Hepatocyte (in vitro differentiated cells): Measurements from ENCODE around the gene MPST. TPM values are rescaled to one million over a fixed set of nuclear protein-coding genes. Genes with fewer than 3 reads are reported as not detected.
A peak's percentile ranks its signal among the peaks of the same experiment; 100 is the strongest.

Experiments
- DNase-seq: peaks from one replicate; pipeline ENCODE4 v3.0.0-alpha.2; 2016; ENCODE audit warnings: low spot score
- H2AFZ ChIP-seq: fragments of 200-600 bp; sonication (generic); 2 replicates; pipeline ENCODE4 v1.6.0; 2016; ENCODE audit warnings: antibody characterized with exemption, mild to moderate bottlenecking
- H3K27ac ChIP-seq: fragments of 200-600 bp; sonication (generic); 2 replicates; pipeline ENCODE4 v1.5.1; 2016; ENCODE audit warnings: mild to moderate bottlenecking
- H3K27me3 ChIP-seq: fragments of 200-600 bp; sonication (generic); 2 replicates; pipeline ENCODE4 v1.6.1; 2016
- H3K36me3 ChIP-seq: fragments of 200-600 bp; sonication (generic); replicated peaks from 2 replicates; pipeline ENCODE4 v1.5.1; 2016; ENCODE audit warnings: low read depth; ENCODE audit not compliant: insufficient read depth
- H3K4me1 ChIP-seq: fragments of 200-600 bp; sonication (generic); 2 replicates; pipeline ENCODE4 v1.5.1; 2016; ENCODE audit warnings: mild to moderate bottlenecking, moderate library complexity; ENCODE audit not compliant: insufficient read depth
- H3K4me2 ChIP-seq: fragments of 200-600 bp; sonication (generic); 2 replicates; pipeline ENCODE4 v1.6.0; 2016
- H3K4me3 ChIP-seq: fragments of 200-600 bp; sonication (generic); 2 replicates; pipeline ENCODE4 v1.5.1; 2016; ENCODE audit warnings: mild to moderate bottlenecking
- H3K79me2 ChIP-seq: fragments of 200-600 bp; sonication (generic); 2 replicates; pipeline ENCODE4 v1.6.0; 2017; ENCODE audit warnings: mild to moderate bottlenecking
- H3K9me2 ChIP-seq: fragments of 200-600 bp; sonication (generic); replicated peaks from 2 replicates; pipeline ENCODE4 v1.6.0; 2017; ENCODE audit warnings: mild to moderate bottlenecking; ENCODE audit not compliant: insufficient read depth
- H3K9me3 ChIP-seq: fragments of 200-600 bp; sonication (generic); 2 replicates; pipeline ENCODE4 v1.5.1; 2016; ENCODE audit warnings: low read depth, mild to moderate bottlenecking
- H4K20me1 ChIP-seq: fragments of 200-600 bp; sonication (generic); 2 replicates; pipeline ENCODE4 v1.6.0; 2016; ENCODE audit warnings: mild to moderate bottlenecking; ENCODE audit not compliant: insufficient read depth, poor library complexity, severe bottlenecking
- CTCF ChIP-seq: fragments of 200-600 bp; sonication (generic); IDR thresholded peaks from 2 replicates; pipeline ENCODE4 v1.5.1; 2016; ENCODE audit warnings: antibody characterized with exemption, mild to moderate bottlenecking; ENCODE audit not compliant: poor library complexity
- EZH2 ChIP-seq: fragments of 200-600 bp; sonication (generic); IDR thresholded peaks from 2 replicates; pipeline ENCODE4 v1.6.1; 2016; ENCODE audit warnings: antibody characterized with exemption, mild to moderate bottlenecking, borderline replicate concordance
- EZH2phosphoT487 ChIP-seq: fragments of 200-600 bp; sonication (generic); IDR thresholded peaks from one replicate; pipeline ENCODE4 v1.6.1; 2018; ENCODE audit warnings: antibody characterized with exemption, mild to moderate bottlenecking, low read depth, moderate library complexity; ENCODE audit not compliant: unreplicated experiment, severe bottlenecking
- WGBS: methylation state at CpG from one replicate; pipeline ENCODE4 v1.1.6; 2016; ENCODE audit warnings: low lambda C conversion rate; ENCODE audit errors: missing lambda C conversion rate; 5-methylcytosine and 5-hydroxymethylcytosine counted together
- polyA plus RNA-seq: library from polyadenylated mRNA; unstranded; fragments of >200 nt; fragmentation: Nextera tagmentation; extraction: Ambion mirVana; gene quantifications from 2 replicates; pipeline ENCODE4 v1.2.1, GENCODE V29; 2016
- total RNA-seq: library from RNA; depleted of rRNA; stranded (reverse); fragments of >200 nt; gene quantifications from 2 replicates; pipeline ENCODE4 v1.2.3, GENCODE V29; 2014

MPST gene
- total and polyA plus RNA-seq, 2 experiments from 2014 or later, result 136 to 193 TPM

DNA sequence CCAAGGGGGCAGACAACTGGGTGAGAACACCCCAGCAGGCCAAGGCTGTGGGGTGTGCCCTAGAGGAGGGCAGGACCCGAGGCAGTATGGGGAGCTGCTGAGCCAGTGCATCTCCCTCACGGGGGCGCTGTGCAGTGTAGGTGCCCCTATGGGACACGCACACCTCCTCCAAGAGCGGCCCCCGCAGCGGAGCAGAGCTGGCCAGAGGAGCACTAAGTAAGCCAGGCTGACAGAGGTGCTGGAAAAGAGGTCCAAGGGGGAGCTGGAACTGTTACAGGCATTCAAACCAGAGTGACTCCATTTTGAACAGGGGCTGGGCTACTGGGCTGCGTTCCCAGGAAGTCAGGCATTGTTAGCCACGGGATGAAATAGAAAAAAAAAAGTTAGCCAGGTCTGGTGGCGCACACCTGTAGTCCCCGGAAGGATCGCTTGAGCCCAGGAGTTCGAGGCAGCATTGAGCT is 42.1 kb upstream of the MPST start:
- Histone ChIP-seq H3K27ac (peak overlapping the region; percentile 28), H3K79me2 (no peaks in the 10 kb centered on the region)

GRCh38 chr22:36977947-36978660 is 41.4 kb upstream of the MPST start:
- peak overlapping the region; percentile 81 for H3K4me2 ChIP-seq
- H2AFZ ChIP-seq, result peak overlapping the region; percentile 81
- peak overlapping the region; percentile 28 for H3K27ac ChIP-seq

More for the DNA sequence above, 42.1 kb upstream of the MPST start:
- peak overlapping the region; percentile 47 for H3K4me3 ChIP-seq
- peak overlapping the region; percentile 81 for H3K4me2 ChIP-seq
- peaks cover 3% of the 10 kb centered on the region for H3K4me1 ChIP-seq
- no peaks in the 10 kb centered on the region for H3K27me3 ChIP-seq
- no peaks in the 10 kb centered on the region for H3K36me3 ChIP-seq
- H3K9me3 ChIP-seq, result no peaks in the 10 kb centered on the region
- no peaks in the 10 kb centered on the region for H3K9me2 ChIP-seq
- 36% methylated on average over 13 of the region's 13 CpGs for WGBS
- no peaks in the 10 kb centered on the region for H4K20me1 ChIP-seq
- no peak for TF ChIP-seq EZH2
- TF ChIP-seq CTCF, result peak; percentile 48
- no peak for TF ChIP-seq EZH2phosphoT487
- H2AFZ ChIP-seq, result peak overlapping the region; percentile 81
- peak; percentile 79 for DNase-seq

DNA sequence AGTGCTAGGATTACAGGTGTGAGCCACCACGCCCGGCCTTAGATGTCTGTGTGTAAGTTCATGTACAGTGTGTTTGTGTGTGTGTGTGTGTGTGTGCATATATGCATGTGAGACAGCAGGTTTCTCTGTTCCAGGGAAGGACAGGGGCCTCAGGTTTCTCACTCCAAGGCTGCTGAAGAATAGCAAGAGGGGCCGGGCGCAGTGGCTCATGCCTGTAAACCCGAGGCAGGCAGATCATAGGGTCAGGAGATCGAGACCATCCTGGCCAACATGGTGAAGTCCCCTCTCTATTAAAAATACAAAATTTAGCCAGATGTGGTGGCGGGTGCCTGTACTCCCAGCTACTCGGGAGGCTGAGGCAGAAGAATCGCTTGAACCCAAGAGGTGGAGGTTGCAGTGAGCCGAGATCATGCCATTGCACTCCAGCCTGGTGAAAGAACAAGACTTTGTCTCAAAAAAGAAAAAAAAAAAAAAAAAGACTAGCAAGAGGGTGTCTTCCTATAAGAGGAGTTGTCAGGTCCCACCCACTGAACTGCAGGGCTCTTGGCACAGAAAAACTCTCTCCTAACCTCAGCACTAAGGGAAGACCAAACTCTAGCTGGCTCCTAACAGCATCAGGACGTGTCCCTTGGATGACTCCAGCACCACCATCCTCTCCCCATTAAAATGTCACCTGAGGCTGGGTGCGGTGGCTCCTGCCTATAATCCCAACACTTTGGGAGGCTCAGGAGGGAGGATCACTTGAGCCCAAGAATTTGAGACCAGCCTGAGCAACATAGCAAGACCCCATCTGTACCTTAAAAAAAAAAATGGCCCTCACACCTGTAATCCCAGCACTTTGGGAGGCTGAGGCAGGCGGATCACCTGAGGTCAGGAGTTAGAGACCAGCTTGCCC is 40.3 kb upstream of the MPST start:
- TF ChIP-seq EZH2 (no peak), EZH2phosphoT487 (no peak), CTCF (no peak)
- H4K20me1 ChIP-seq, result no peaks in the 10 kb centered on the region
- no peaks in the 10 kb centered on the region for H3K9me3 ChIP-seq
- H3K27me3 ChIP-seq, result no peaks in the 10 kb centered on the region
- no peak overlapping the region for H3K4me2 ChIP-seq
- 87% methylated on average over 13 of the region's 13 CpGs for WGBS
- no peaks in the 10 kb centered on the region for H3K9me2 ChIP-seq
- no peaks in the 10 kb centered on the region for H3K36me3 ChIP-seq
- no peak overlapping the region for H3K27ac ChIP-seq
- no peak overlapping the region for H3K4me3 ChIP-seq
- no peak for DNase-seq
- no peaks in the 10 kb centered on the region for H3K79me2 ChIP-seq
- H2AFZ ChIP-seq, result no peak overlapping the region
- peaks cover 3% of the 10 kb centered on the region for H3K4me1 ChIP-seq

More at GRCh38 chr22:36977947-36978660, 41.4 kb upstream of the MPST start:
- peaks cover 3% of the 10 kb centered on the region for H3K4me1 ChIP-seq
- no peaks in the 10 kb centered on the region for H3K36me3 ChIP-seq
- no peaks in the 10 kb centered on the region for H3K79me2 ChIP-seq
- H3K27me3 ChIP-seq, result no peaks in the 10 kb centered on the region
- no peak for TF ChIP-seq EZH2phosphoT487
- peak; percentile 93 for TF ChIP-seq CTCF
- no peaks in the 10 kb centered on the region for H3K9me3 ChIP-seq
- H4K20me1 ChIP-seq, result no peaks in the 10 kb centered on the region
- 20% methylated on average over 18 of the region's 18 CpGs for WGBS
- no peaks in the 10 kb centered on the region for H3K9me2 ChIP-seq
- H3K4me3 ChIP-seq, result peak overlapping the region; percentile 47
- DNase-seq, result peak; percentile 95
